Measurements from ENCODE around the gene ESCO1. TPM values are rescaled to one million over a fixed set of nuclear protein-coding genes. Genes with fewer than 3 reads are reported as not detected.

The ESCO1 gene
- total and polyA plus RNA-seq, 2 donors (not counting 1 experiment from before 2014, with no cell fraction given) = 8.5 to 14.2 TPM

DNA sequence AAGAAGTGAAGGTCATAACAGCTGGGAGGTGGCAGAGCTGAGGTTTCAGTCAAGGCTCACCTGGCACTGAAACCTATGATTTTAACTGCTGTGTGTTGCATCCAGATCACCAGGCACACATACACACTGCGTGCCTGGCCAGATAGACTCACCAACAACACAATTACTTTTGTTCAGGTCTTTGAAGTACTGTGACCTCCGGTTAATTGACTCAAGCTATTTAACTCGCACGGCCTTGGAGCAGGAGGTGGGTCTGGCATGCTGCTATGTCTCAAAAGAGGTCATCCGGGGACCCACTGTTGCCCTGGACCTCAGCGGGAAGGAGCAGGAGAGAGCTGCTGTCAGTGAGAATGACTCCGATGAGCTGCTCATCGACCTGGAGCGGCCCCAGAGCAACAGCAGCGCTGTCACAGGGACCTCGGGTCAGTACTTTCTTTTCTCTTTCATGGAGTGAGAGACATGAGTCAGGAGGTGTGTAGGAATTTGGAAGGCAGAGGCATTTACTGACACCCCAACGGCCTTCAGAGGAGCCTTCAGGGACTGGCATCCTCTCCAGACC, 104.1 kb downstream of the ESCO1 start:
- Histone ChIP-seq H3K27me3 (ENCODE audit: control insufficient read depth, insufficient read depth, low read length) (no peaks in the 10 kb centered on the region), H3K36me3 (ENCODE audit: control insufficient read depth, insufficient read depth, low read length) (no peaks in the 10 kb centered on the region), H4K20me1 (ENCODE audit: control insufficient read depth, extremely low read depth, insufficient read depth, low read length) (no peaks in the 10 kb centered on the region), H3K9ac (ENCODE audit: insufficient read depth, low read length) (no peak overlapping the region), H3K4me1 (ENCODE audit: control insufficient read depth, extremely low read depth, insufficient read depth, low read length) (no peaks in the 10 kb centered on the region), H3K9me3 (ENCODE audit: control insufficient read depth, insufficient read depth, low read depth, low read length) (no peaks in the 10 kb centered on the region), H3K79me2 (ENCODE audit: control insufficient read depth, insufficient read depth, low read length) (no peaks in the 10 kb centered on the region), H2AFZ (ENCODE audit: low read length) (no peak overlapping the region), H3K4me3 (replicated peaks in 1 of 4; ENCODE audit: control extremely low read depth in 1 of 4, insufficient read depth in 1 of 4, low read depth in 3 of 4, low read length in 4 of 4) (no peak overlapping the region), H3K27ac (ENCODE audit: insufficient read depth, low read length) (no peak overlapping the region), H3K4me2 (ENCODE audit: extremely low read depth, insufficient read depth, low read length) (no peak overlapping the region)
- TF ChIP-seq, protein P1, sequence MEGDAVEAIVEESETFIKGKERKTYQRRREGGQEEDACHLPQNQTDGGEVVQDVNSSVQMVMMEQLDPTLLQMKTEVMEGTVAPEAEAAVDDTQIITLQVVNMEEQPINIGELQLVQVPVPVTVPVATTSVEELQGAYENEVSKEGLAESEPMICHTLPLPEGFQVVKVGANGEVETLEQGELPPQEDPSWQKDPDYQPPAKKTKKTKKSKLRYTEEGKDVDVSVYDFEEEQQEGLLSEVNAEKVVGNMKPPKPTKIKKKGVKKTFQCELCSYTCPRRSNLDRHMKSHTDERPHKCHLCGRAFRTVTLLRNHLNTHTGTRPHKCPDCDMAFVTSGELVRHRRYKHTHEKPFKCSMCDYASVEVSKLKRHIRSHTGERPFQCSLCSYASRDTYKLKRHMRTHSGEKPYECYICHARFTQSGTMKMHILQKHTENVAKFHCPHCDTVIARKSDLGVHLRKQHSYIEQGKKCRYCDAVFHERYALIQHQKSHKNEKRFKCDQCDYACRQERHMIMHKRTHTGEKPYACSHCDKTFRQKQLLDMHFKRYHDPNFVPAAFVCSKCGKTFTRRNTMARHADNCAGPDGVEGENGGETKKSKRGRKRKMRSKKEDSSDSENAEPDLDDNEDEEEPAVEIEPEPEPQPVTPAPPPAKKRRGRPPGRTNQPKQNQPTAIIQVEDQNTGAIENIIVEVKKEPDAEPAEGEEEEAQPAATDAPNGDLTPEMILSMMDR (conservative IDR thresholded peaks at IDR 0.05 in 1 of 2, IDR thresholded peaks at IDR 0.05 in 1 of 2; ENCODE audit: low read depth in 1 of 2, low read length in 2 of 2) = no peak
- TF ChIP-seq EZH2 (IDR thresholded peaks at IDR 0.05; ENCODE audit: low read length, missing control alignments) = no peak
- no peak for DNase-seq (ENCODE audit: low read depth in 2 of 2)

DNA sequence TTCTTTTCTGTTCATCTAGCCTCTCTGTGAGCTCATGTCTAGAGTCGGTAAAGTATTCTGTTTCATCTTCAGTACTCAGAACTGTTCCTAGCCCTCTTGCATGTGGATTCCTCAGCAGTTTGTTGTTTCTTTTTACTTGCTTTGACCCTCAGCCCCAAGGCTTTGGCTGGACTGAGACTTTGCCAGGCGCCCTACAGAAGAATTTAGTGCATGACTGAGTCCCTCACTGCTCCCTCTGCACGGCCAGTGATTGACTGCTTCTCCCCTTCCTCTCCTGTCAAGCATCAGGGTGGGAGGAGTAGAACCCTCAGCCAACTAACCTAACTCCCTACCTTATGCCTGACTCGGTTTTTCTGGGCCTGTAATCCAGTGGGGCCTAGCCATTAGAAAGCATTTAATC, 109.8 kb downstream of the ESCO1 start:
- Histone ChIP-seq H3K36me3 (ENCODE audit: control insufficient read depth, insufficient read depth, low read length) (no peaks in the 10 kb centered on the region), H3K4me1 (ENCODE audit: control insufficient read depth, extremely low read depth, insufficient read depth, low read length) (no peaks in the 10 kb centered on the region), H2AFZ (ENCODE audit: low read length) (no peak overlapping the region), H4K20me1 (ENCODE audit: control insufficient read depth, extremely low read depth, insufficient read depth, low read length) (no peaks in the 10 kb centered on the region), H3K79me2 (ENCODE audit: control insufficient read depth, insufficient read depth, low read length) (no peaks in the 10 kb centered on the region), H3K4me2 (ENCODE audit: extremely low read depth, insufficient read depth, low read length) (no peak overlapping the region), H3K27me3 (ENCODE audit: control insufficient read depth, insufficient read depth, low read length) (no peaks in the 10 kb centered on the region), H3K27ac (ENCODE audit: insufficient read depth, low read length) (no peak overlapping the region), H3K9ac (ENCODE audit: insufficient read depth, low read length) (no peak overlapping the region), H3K4me3 (replicated peaks in 1 of 4; ENCODE audit: control extremely low read depth in 1 of 4, insufficient read depth in 1 of 4, low read depth in 3 of 4, low read length in 4 of 4) (no peak overlapping the region), H3K9me3 (ENCODE audit: control insufficient read depth, insufficient read depth, low read depth, low read length) (no peaks in the 10 kb centered on the region)
- DNase-seq (ENCODE audit: low read depth in 2 of 2) = no peak
- TF ChIP-seq EZH2 (IDR thresholded peaks at IDR 0.05; ENCODE audit: low read length, missing control alignments) = no peak
- TF ChIP-seq, protein P1 (conservative IDR thresholded peaks at IDR 0.05 in 1 of 2, IDR thresholded peaks at IDR 0.05 in 1 of 2; ENCODE audit: low read depth in 1 of 2, low read length in 2 of 2) = no peak

DNA sequence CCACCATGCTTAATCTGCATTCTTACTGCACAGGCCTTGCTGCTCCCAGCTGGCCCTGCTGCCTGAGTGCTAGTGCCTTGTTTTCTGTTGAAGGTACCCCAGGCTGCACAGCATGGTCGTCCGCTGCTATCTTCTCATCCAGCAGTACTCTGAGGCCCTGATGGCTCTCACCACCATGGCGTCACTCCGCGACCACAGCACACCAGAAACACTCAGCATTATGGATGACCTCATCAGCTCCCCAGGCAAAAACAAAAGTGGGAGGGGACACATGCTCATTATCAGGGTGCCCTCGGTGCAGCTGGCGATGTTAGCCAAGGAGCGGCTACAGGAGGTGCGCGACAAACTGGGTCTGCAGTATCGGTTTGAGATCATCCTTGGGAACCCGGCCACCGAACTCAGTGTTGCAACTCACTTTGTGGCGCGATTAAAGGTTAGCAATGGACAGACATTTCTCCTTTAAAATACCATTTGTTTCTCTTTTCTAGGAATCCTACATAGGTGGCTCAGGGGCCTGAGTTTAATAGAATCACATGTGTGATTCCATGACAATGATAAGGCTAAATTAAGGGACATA, 110.5 kb downstream of the ESCO1 start:
- no peaks in the 10 kb centered on the region for H3K79me2 ChIP-seq (ENCODE audit: control insufficient read depth, insufficient read depth, low read length)
- TF ChIP-seq, protein P1 (conservative IDR thresholded peaks at IDR 0.05 in 1 of 2, IDR thresholded peaks at IDR 0.05 in 1 of 2; ENCODE audit: low read depth in 1 of 2, low read length in 2 of 2) = no peak
- no peak for TF ChIP-seq EZH2 (IDR thresholded peaks at IDR 0.05; ENCODE audit: low read length, missing control alignments)
- H3K4me1 ChIP-seq (ENCODE audit: control insufficient read depth, extremely low read depth, insufficient read depth, low read length) = no peaks in the 10 kb centered on the region
- H3K27me3 ChIP-seq (ENCODE audit: control insufficient read depth, insufficient read depth, low read length) = no peaks in the 10 kb centered on the region
- no peak overlapping the region for H2AFZ ChIP-seq (ENCODE audit: low read length)
- no peak overlapping the region for H3K27ac ChIP-seq (ENCODE audit: insufficient read depth, low read length)
- no peaks in the 10 kb centered on the region for H3K9me3 ChIP-seq (ENCODE audit: control insufficient read depth, insufficient read depth, low read depth, low read length)
- H3K9ac ChIP-seq (ENCODE audit: insufficient read depth, low read length) = no peak overlapping the region
- no peak overlapping the region for H3K4me3 ChIP-seq (replicated peaks in 1 of 4; ENCODE audit: control extremely low read depth in 1 of 4, insufficient read depth in 1 of 4, low read depth in 3 of 4, low read length in 4 of 4)
- no peaks in the 10 kb centered on the region for H3K36me3 ChIP-seq (ENCODE audit: control insufficient read depth, insufficient read depth, low read length)
- no peak for DNase-seq (ENCODE audit: low read depth in 2 of 2)
- H3K4me2 ChIP-seq (ENCODE audit: extremely low read depth, insufficient read depth, low read length) = no peak overlapping the region
- no peaks in the 10 kb centered on the region for H4K20me1 ChIP-seq (ENCODE audit: control insufficient read depth, extremely low read depth, insufficient read depth, low read length)
